SH-SY5Y (cell line): ENCODE measurements around the gene GSTP1.

ENCODE experiments used
- GATA2 ChIP-seq: IDR thresholded peaks from 2 replicates; pipeline ENCODE4 v1.6.1; 2011; ENCODE audit warnings: mild to moderate bottlenecking, low read depth, low read length
- GATA3 ChIP-seq: IDR thresholded peaks from 2 replicates; pipeline ENCODE4 v1.6.1; 2011; ENCODE audit warnings: low read depth, mild to moderate bottlenecking, low read length, moderate library complexity

DNA sequence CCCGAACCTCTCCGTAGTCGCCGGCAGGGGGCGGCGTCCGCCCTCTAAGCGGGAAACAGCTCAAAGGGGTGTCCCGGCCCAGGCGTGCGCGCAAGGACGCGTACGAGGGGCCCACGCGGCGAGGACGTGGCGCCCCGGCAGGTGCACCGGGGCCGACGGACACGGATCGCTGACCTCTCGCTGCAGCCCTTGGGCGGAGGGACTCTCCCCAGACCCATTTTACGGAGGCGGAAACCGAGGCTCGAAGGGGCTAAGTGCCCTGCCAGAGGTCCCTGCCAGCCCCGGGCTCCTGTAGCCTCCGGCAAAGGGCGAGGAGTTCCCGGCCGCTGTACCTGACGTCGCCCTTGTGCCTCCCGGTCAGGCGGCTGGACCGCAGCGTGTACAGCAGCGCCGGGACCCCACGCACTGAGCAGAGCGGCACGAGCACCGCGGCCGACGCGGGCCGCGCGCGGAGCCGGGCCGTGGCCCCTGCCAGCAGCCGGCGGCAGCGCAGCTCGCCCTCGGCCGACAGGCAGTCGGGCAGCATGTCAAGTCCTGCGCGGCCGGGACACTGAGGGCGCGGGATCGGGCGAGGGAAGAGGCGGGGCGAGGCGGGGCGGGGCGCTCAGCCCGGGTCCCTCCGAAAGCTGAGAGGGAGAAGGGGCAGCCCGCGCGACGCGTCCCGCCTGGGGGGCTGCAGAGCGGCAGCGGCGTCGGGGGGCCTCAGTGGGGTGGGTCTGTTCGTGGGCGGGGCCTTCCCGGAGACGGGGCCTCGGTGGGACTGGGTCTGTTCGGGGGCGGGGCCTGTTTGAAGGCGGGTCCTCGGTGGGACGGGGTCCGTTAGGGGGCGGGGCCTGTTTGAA lies 46.0 kb downstream of the GSTP1 start, which contains the start of gene NUDT8:
- TF ChIP-seq GATA2 (no peak), GATA3 (no peak)
